ENCODE data around the gene RAX2. TPM values are rescaled to one million over a fixed set of nuclear protein-coding genes. Genes with fewer than 3 reads are reported as not detected.
A peak's percentile ranks its signal among the peaks of the same experiment; 100 is the strongest.

The RAX2 gene
- total and polyA plus RNA-seq, 2 of the 13 experiments (the other 11 are each of a cell fraction or from before 2014, with no cell fraction given), result not detected

GRCh38 chr19:3721131-3721886, 50.7 kb downstream of the RAX2 start (continued):
- TF ChIP-seq ELK4 (CRISPR knock-in tag; IDR thresholded peaks at IDR 0.05; ENCODE audit: borderline replicate concordance) (no peak), HINFP (CRISPR knock-in tag; IDR thresholded peaks at IDR 0.05; ENCODE audit: low read depth) (no peak), UBTF (CRISPR knock-in tag; IDR thresholded peaks at IDR 0.05) (no peak; the same call in 1 of the 2 replicates), ZNF552 (CRISPR knock-in tag; IDR thresholded peaks at IDR 0.05; ENCODE audit: borderline replicate concordance) (no peak), ZNF891 (CRISPR knock-in tag; IDR thresholded peaks at IDR 0.05) (peak; percentile 52; the same call in 1 of the 2 replicates), ZFX (CRISPR knock-in tag; IDR thresholded peaks at IDR 0.05; ENCODE audit: low read depth) (peak; percentile 33; the same call in 1 of the 2 replicates), SP2 (CRISPR knock-in tag; IDR thresholded peaks at IDR 0.05) (no peak), ZNF292 (CRISPR knock-in tag; IDR thresholded peaks at IDR 0.05; ENCODE audit: borderline replicate concordance, low read depth) (no peak), FOXP4 (CRISPR knock-in tag; IDR thresholded peaks at IDR 0.05) (no peak), ZNF101 (CRISPR knock-in tag; IDR thresholded peaks at IDR 0.05; ENCODE audit: borderline replicate concordance, low read depth) (no peak), THAP8 (CRISPR knock-in tag; IDR thresholded peaks at IDR 0.05; ENCODE audit: borderline replicate concordance) (no peak), ZNF556 (CRISPR knock-in tag; IDR thresholded peaks at IDR 0.05; ENCODE audit: borderline replicate concordance) (peak; percentile 55; the same call in 1 of the 2 replicates), ZNF782 (CRISPR knock-in tag; IDR thresholded peaks at IDR 0.05; ENCODE audit: borderline replicate concordance) (no peak), KLF9 (CRISPR knock-in tag; IDR thresholded peaks at IDR 0.05; ENCODE audit: low read depth) (no peak), AHR (CRISPR knock-in tag; IDR thresholded peaks at IDR 0.05) (peak; percentile 75; the same call in 1 of the 2 replicates), NFYB (CRISPR knock-in tag; IDR thresholded peaks at IDR 0.05) (0 out of 2 replicates have a peak, but pooled peaks have one; percentile 16), ZNF879 (CRISPR knock-in tag; IDR thresholded peaks at IDR 0.05) (no peak), ZXDC (CRISPR knock-in tag; IDR thresholded peaks at IDR 0.05) (no peak)
